Mammary epithelial cell (primary cell): ENCODE results near the gene ADARB2.

Experiments
- EZH2 ChIP-seq: IDR thresholded peaks from 2 replicates; pipeline ENCODE4 v1.6.1; 2012; ENCODE audit warnings: low read length, inconsistent platforms, borderline replicate concordance
- TF ChIP-seq, protein P1 (sequence below), 2 donors: IDR thresholded peaks in 1 of 2; conservative IDR thresholded peaks in 1 of 2; 2 replicates each; pipeline ENCODE4 v1.5.1; 2011 to 2012; ENCODE audit warnings: inconsistent platforms in 2 of 2, low read length in 2 of 2, mild to moderate bottlenecking in 2 of 2, control low read depth in 1 of 2, low read depth in 1 of 2; ENCODE audit not compliant: insufficient read depth in 1 of 2; ENCODE audit errors: extremely low read depth in 1 of 2

DNA sequence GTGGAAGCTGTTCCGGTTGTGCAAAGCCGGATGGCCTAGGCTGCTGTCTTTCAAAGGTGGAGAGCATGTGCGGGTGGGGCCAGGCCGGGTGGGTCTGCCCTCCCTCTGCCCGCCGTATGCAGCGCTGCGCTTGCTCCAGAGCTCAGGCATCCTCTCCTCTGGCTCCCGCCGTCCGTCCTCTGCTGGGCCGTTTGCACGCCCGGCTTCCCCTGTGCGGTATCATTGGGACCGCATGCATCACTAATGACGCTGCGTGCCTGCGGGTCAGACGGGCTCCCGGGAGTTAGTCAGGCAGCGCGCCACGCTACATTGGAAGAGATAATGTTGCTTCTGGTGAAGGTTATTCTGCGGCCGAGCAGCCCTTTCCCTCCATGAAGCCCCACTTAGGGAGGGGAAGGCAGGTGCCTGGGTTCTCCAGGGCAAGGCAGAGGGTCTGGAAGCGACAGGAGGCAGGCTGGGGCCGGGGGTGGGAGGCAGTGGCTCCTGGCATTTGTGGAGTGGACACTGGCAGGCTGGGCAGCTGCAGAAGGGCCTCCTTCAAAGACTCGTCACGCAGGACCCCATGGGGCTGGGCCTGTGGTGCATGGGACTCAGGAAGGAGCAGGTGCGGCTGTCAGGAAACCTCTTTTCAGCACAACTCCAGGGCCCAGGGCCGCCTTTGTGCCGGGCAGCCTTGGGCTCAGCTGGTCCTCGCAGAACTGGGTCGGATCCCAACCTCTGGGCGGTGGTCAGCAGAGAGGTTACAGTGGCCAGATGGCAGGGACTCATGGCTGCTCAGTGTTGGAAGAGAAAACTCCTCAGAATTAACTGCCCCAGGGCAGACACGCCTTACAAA, 362.6 kb downstream of the ADARB2 start:
- TF ChIP-seq, protein P1, sequence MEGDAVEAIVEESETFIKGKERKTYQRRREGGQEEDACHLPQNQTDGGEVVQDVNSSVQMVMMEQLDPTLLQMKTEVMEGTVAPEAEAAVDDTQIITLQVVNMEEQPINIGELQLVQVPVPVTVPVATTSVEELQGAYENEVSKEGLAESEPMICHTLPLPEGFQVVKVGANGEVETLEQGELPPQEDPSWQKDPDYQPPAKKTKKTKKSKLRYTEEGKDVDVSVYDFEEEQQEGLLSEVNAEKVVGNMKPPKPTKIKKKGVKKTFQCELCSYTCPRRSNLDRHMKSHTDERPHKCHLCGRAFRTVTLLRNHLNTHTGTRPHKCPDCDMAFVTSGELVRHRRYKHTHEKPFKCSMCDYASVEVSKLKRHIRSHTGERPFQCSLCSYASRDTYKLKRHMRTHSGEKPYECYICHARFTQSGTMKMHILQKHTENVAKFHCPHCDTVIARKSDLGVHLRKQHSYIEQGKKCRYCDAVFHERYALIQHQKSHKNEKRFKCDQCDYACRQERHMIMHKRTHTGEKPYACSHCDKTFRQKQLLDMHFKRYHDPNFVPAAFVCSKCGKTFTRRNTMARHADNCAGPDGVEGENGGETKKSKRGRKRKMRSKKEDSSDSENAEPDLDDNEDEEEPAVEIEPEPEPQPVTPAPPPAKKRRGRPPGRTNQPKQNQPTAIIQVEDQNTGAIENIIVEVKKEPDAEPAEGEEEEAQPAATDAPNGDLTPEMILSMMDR (conservative IDR thresholded peaks at IDR 0.05 in 1 of 2, IDR thresholded peaks at IDR 0.05 in 1 of 2; ENCODE audit: extremely low read depth in 1 of 2, insufficient read depth in 1 of 2, low read depth in 1 of 2, low read length in 2 of 2): no peak
- TF ChIP-seq EZH2: no peak
